Coronary artery (tissue), 2 donors: ENCODE results near the gene SMLR1.

Experiments used
- DNase-seq: peaks from one replicate; pipeline ENCODE4 v3.0.0-alpha.2; 2017; ENCODE audit warnings: low spot score
- H3K27ac ChIP-seq, 2 donors: fragments of 200-600 bp; sonication (generic); one replicate each; pipeline ENCODE4 v1.5.1; 2016 to 2019
- H3K4me3 ChIP-seq: fragments of 200-600 bp; sonication (generic); 2 replicates; pipeline ENCODE4 v1.5.1; 2016; ENCODE audit warnings: mild to moderate bottlenecking, moderate library complexity
- TF ChIP-seq, protein P1 (sequence below): fragments of 200-600 bp; sonication (generic); IDR thresholded peaks from one replicate; pipeline ENCODE4 v1.5.1; 2019; ENCODE audit warnings: antibody characterized with exemption

SMLR1 gene

DNA sequence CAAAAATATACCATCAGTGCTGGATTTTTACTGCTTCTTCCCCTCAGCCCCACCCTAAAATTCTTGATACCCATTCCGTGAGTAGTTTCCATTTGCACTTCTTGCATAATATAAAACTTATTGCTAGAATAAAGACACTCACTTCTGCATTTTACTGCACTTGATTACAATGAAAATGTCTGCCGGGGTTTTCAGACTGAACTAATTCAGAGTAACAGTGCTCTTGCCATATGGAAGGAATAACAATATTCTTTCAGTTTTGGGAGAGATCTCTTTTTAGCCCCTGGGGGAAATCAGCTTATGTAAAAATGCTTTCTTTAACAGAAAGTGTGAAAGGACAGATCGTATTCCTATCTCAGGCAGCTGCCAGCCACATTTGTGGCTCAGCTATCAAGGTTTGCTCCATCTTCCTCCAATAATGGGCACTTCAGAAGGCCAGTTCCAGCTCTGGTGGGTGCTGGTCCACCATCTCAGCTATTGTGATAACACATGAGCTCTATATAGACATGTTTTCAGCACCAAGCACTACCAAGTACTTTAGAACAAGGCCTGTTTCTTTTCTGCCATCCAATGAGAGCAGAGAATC is 8.9 kb downstream of the SMLR1 start:
- Histone ChIP-seq H3K27ac (no peak overlapping the region), H3K4me3 (no peak overlapping the region)
- no peak for DNase-seq
- TF ChIP-seq, protein P1, sequence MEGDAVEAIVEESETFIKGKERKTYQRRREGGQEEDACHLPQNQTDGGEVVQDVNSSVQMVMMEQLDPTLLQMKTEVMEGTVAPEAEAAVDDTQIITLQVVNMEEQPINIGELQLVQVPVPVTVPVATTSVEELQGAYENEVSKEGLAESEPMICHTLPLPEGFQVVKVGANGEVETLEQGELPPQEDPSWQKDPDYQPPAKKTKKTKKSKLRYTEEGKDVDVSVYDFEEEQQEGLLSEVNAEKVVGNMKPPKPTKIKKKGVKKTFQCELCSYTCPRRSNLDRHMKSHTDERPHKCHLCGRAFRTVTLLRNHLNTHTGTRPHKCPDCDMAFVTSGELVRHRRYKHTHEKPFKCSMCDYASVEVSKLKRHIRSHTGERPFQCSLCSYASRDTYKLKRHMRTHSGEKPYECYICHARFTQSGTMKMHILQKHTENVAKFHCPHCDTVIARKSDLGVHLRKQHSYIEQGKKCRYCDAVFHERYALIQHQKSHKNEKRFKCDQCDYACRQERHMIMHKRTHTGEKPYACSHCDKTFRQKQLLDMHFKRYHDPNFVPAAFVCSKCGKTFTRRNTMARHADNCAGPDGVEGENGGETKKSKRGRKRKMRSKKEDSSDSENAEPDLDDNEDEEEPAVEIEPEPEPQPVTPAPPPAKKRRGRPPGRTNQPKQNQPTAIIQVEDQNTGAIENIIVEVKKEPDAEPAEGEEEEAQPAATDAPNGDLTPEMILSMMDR, result no peak

DNA sequence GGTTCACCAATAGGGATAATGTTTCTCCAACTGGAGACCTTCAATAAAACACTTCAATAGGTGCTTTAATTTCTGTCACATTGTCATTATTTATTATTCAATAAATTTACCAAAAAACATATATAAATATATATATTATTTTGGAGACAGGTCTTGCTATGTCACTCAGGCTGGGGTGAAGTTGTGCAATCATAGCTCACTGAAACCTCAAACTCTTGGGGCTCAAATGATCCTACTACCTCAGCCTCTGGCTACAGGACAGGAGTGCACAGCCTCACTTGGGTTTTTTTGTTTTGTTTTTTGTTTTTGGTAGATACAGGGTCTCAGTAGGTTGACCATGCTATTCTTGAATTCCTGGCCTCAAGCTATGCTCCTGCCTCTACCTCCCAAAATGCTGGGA is 9.9 kb downstream of the SMLR1 start:
- TF ChIP-seq, protein P1, result no peak
- Histone ChIP-seq H3K27ac (no peak overlapping the region), H3K4me3 (no peak overlapping the region)
- DNase-seq, result no peak

GRCh38 chr6:130838250-130838860 is 11.1 kb downstream of the SMLR1 start:
- TF ChIP-seq, protein P1, result no peak
- Histone ChIP-seq H3K4me3 (no peak overlapping the region), H3K27ac (no peak overlapping the region)
- no peak for DNase-seq

DNA sequence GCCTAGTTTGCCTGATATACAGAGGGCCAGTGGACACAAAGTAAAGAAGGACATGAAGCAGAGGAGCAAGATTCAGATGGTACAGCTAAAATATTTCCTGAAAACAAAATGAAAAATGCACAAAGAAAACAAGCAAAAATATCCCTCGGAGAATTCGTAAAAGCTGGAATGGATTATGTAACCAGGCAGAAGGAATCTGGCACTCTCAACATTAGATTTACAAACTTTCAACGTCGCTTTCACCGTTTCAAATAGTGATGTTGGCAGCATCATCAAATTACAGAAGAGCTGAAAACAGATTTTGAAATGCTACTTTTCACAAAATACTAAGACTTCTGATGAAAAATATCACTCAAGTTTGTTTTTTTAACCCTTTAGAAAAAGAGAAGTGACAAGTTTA is 11.7 kb downstream of the SMLR1 start:
- Histone ChIP-seq H3K4me3 (no peak overlapping the region), H3K27ac (peak overlapping the region in 1 of 2 donors; percentile 52)
- TF ChIP-seq, protein P1, result no peak
- DNase-seq, result no peak

DNA sequence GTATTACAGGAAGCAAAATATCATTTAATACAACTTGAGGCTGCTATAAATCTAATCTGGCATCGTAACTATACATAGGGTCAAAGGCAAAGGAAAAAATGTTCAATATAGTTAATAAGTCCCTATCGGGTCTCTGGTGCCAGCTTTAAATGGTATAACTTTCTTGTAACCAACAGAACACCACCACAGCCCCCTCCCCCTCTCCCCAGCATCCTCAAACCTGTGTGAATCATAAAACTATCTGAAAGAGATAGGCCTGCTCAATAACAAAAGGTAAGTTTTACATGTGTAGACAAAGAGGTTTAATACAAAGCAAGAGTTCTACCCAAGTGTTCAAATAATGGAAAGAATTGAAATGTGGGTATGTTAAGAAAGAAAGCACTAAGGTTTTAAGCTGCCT is 12.2 kb downstream of the SMLR1 start:
- Histone ChIP-seq H3K27ac (peak overlapping the region in 1 of 2 donors; percentile 52), H3K4me3 (no peak overlapping the region)
- TF ChIP-seq, protein P1, result no peak
- DNase-seq, result no peak

DNA sequence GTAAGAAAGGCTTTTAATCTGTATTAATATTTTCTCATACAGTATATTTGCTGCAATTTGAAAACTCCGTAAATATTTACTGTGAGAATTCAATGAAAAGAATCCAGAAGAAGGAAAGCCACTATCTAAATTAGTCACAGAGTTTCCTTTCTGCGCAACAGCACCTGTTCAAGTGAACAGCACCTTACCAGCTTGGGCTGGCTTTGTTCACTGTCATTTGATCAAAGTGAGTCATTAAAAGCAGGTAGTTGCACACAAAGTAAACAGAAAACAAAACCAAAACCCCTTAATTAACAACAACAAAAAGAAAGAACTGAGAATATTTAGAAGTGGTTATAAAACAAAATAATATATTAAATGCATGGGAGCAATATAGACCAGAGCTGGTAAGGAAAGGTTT is 12.8 kb downstream of the SMLR1 start:
- no peak overlapping the region for H3K4me3 ChIP-seq
- no peak for DNase-seq
- H3K27ac ChIP-seq, result no peak overlapping the region
- TF ChIP-seq, protein P1, result no peak

- TF ChIP-seq, protein P1, result no peak
- H3K27ac ChIP-seq, result peak overlapping the region in 1 of 2 donors; percentile 17
- DNase-seq, result no peak
- H3K4me3 ChIP-seq, result no peak overlapping the region
Observed at GRCh38 chr6:130841128-130841728, 14.0 kb downstream of the SMLR1 start.
